Measurements from ENCODE around the gene MAPT.
"Not testable (repeated sequence)": the region's sequence is repeated elsewhere in the genome, so short reads cannot be mapped to it uniquely, and the experiment has no call there.

MAPT gene

DNA sequence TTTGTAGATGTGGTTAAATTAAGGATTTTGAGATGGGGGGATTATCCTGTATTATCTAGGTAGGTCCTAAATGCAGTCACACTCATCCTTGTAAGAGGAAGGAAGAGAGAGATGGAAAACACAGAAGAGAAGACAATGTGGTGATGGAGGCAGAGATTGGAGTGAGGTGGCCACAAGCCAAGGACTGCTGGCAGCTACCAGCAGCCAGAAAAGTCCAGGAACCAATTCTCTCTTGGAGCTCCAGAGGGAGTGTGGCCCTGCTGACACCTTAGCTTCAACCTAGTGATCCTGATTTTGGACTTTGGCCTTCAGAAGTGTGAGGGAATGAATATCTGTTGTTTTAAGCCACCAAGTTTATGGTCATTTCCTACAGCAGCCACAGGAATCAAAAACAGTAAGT, 18.0 kb downstream of the MAPT start:
- TF ChIP-seq, protein P1, sequence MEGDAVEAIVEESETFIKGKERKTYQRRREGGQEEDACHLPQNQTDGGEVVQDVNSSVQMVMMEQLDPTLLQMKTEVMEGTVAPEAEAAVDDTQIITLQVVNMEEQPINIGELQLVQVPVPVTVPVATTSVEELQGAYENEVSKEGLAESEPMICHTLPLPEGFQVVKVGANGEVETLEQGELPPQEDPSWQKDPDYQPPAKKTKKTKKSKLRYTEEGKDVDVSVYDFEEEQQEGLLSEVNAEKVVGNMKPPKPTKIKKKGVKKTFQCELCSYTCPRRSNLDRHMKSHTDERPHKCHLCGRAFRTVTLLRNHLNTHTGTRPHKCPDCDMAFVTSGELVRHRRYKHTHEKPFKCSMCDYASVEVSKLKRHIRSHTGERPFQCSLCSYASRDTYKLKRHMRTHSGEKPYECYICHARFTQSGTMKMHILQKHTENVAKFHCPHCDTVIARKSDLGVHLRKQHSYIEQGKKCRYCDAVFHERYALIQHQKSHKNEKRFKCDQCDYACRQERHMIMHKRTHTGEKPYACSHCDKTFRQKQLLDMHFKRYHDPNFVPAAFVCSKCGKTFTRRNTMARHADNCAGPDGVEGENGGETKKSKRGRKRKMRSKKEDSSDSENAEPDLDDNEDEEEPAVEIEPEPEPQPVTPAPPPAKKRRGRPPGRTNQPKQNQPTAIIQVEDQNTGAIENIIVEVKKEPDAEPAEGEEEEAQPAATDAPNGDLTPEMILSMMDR (IDR thresholded peaks at IDR 0.05; ENCODE audit: low read depth, low read length), result no peak
- DNase-seq (ENCODE audit: low read depth in 2 of 2), result no peak
- no peak overlapping the region for H3K4me3 ChIP-seq (replicated peaks in 1 of 2; ENCODE audit: low read depth in 2 of 2, low read length in 2 of 2)

DNA sequence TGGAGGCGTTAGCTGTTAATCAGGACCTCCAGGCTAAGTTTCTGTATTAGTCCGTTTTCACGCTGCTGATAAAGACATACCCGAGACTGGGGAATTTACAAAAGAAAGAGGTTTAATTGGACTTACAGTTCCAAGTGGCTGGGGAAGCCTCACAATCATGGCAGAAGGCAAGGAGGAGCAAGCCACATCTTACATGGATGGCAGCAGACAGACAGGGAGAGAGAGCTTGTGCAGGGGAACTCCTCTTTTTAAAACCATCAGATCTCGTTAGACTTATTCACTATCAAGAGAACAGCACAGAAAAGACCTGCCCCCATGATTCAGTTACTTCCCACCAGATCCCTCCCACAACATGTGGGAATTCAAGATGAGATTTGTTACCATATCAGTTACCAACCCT, 18.7 kb downstream of the MAPT start:
- not testable (repeated sequence) for DNase-seq (ENCODE audit: low read depth in 2 of 2); H3K4me3 ChIP-seq (replicated peaks in 1 of 2; ENCODE audit: low read depth in 2 of 2, low read length in 2 of 2)

DNA sequence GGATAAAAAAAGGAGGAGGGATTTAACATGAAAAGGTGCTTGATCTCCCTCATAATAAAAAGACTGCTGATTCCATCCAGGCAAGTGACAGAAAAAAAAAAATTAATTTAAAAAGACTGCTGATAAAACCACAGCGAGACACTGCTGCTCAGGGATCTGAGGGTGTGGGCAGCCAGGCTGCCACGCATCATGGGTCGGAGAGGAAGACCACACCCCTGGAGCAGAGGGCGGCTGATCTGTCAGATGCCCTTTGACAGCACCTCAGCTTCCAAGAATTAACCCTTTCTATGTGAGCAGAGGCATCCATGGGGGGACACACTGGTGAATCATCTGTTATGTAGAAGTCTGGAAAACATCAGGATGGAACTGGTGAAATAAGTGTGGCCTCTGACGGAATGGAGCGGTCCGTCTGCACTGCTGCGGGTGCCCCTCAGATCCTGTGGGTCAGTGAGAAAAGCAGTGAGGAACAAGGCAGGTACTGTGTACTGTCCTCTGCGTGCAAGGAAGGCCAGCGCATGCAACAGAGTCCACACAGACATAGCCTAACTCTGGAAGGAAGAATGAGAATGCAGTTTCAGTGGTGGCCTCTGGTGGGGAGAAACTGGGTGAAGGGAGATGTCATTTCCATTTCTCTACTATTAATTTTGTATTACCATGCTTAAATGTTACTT, 19.8 kb downstream of the MAPT start:
- TF ChIP-seq, protein P1 (IDR thresholded peaks at IDR 0.05; ENCODE audit: low read depth, low read length), result no peak
- no peak for DNase-seq (ENCODE audit: low read depth in 2 of 2)
- H3K4me3 ChIP-seq (replicated peaks in 1 of 2; ENCODE audit: low read depth in 2 of 2, low read length in 2 of 2), result no peak overlapping the region

DNA sequence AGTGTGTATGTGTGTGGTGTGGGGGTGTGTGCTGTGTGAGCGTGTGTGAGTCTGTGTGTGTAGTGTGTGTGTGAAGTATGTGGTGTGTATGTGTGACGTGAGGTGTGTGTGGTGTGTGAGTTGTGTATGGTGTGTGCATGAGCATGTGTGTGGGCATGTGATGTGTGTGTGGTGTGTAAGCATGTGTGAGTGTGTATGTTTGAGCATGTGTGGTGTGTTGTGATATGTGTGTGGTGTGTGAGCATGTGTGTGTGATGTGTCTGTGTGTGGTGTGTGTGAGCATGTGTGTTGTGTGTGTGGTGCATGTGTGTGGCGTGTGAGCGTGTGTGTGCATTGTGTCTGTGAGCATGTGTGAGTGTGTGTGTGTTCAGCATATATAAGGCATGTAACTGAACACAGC, 20.9 kb downstream of the MAPT start:
- TF ChIP-seq, protein P1 (IDR thresholded peaks at IDR 0.05; ENCODE audit: low read depth, low read length), result no peak
- no peak for DNase-seq (ENCODE audit: low read depth in 2 of 2)
- no peak overlapping the region for H3K4me3 ChIP-seq (replicated peaks in 1 of 2; ENCODE audit: low read depth in 2 of 2, low read length in 2 of 2)

DNA sequence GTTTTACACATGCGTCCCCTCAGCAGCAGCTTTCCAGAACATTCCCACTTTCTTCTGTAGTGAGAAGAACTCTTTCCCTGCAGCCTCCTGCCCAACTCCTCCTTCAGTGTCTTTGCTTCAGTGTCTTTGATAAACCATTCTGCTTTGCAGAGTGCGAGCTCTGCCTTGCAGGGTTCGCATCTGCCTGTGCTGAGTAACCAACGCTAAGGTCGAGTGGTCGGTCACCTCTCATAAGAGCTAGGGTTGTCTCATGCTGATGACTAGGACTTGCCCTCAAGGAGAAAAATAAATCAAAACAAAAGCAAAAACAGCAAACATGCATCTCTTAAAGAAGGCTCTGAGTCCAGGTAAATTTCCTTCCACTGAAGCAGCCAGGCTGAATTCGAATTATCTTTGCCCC, 22.7 kb downstream of the MAPT start:
- no peak for DNase-seq (ENCODE audit: low read depth in 2 of 2)
- H3K4me3 ChIP-seq (replicated peaks in 1 of 2; ENCODE audit: low read depth in 2 of 2, low read length in 2 of 2), result no peak overlapping the region
- TF ChIP-seq, protein P1 (IDR thresholded peaks at IDR 0.05; ENCODE audit: low read depth, low read length), result no peak

DNA sequence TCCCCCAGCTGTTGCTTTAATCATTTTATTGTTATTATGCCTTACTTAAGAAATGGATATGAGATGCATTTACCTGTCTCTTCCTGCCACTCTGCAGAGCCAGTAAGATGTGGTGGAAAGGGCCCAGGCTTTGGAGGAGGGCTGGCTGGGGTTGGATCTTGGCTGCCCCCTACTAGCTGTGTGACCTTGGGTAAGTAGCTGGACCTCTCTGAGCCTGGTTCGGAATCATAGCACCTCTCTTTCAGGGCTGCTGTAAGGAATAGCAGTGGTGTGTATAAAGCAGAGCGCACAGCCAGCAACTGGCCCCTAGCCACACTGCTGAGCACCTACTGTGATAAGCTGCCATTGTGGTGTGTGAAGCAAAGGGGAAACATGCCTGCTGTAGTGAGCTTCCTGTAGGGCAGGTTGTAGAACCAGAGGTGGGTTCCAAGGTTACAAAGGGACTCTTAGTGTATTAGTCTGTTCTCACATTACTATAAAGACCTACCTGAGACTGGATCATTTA, 23.9 kb downstream of the MAPT start:
- TF ChIP-seq, protein P1 (IDR thresholded peaks at IDR 0.05; ENCODE audit: low read depth, low read length), result no peak
- DNase-seq (ENCODE audit: low read depth in 2 of 2), result no peak
- H3K4me3 ChIP-seq (replicated peaks in 1 of 2; ENCODE audit: low read depth in 2 of 2, low read length in 2 of 2), result no peak overlapping the region

DNA sequence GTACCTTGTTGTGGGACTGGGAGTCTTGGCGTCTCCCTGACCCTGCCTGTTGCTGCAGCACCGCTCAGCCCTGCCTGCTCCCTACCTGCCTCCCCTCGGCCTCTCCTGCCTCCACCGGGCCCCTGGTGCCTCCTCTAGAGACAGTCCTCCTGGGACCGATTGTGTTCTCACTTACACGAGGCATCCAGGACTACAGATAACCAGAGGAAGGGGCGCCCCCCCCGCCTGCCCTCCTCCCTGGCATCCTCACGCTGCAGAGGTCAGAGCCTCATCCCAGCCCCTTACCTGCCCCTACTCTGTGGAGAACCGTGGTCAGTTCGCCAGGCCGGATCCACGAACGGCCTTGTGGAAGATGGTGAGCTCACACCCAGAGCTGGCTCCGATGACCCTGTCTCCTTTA, 24.8 kb downstream of the MAPT start:
- no peak overlapping the region for H3K4me3 ChIP-seq (replicated peaks in 1 of 2; ENCODE audit: low read depth in 2 of 2, low read length in 2 of 2)
- DNase-seq (ENCODE audit: low read depth in 2 of 2), result no peak
- TF ChIP-seq, protein P1 (IDR thresholded peaks at IDR 0.05; ENCODE audit: low read depth, low read length), result no peak
